MV-4-11 (cell line): ENCODE measurements around the gene TRNP1.

Source experiments
- DNase-seq: peaks from one replicate; lab custom pipeline; 2025; lab: John Stamatoyannopoulos, UW

The TRNP1 gene

GRCh38 chr1:26972821-26973220 lies 20.7 kb upstream of the TRNP1 start:
- no peak for DNase-seq

DNA sequence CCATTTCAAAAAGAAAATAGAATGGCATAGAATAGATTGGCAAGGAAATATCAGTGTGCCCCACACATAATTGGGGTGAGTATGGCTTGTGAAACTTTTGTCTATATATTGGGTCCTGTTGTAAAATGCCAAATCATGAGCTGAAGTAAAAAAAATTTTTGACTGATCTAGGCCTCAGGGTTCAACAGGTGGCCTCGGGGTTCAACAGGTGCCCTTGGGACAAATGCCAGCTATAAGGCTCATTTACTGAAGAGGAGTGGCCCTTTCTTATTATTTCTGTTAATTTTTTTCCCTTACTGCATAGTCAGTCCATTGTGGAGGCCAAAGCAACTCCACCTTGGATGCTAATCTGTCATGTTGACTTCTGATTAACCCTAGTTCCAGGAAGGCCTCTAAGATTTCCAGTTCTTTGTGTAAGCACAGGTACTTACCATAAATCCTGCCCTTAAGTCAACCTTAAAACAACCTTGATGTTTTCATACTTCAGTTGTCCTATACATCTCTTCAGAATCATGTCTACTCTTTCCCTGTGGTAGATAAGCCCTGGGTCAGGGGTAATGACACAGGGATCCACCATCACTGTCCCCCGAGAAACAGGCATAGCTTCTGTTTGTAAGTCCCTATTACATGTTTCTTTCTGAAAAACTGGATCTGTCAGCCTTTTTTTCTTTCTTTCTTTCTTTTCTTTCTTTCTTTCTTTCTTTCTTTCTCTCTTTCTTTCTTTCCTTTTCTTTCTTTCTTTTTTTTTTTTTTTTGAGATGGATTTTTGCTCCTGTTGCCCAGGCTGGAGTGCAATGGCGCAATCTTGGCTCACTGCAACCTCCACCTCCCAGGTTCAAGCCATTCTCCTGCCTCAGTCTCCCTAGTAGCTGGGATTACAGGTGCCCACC lies 16.6 kb upstream of the TRNP1 start:
- no peak for DNase-seq

- no peak for DNase-seq
These were observed 14.6 kb upstream of the TRNP1 start for GRCh38 chr1:26978901-26979300.

DNA sequence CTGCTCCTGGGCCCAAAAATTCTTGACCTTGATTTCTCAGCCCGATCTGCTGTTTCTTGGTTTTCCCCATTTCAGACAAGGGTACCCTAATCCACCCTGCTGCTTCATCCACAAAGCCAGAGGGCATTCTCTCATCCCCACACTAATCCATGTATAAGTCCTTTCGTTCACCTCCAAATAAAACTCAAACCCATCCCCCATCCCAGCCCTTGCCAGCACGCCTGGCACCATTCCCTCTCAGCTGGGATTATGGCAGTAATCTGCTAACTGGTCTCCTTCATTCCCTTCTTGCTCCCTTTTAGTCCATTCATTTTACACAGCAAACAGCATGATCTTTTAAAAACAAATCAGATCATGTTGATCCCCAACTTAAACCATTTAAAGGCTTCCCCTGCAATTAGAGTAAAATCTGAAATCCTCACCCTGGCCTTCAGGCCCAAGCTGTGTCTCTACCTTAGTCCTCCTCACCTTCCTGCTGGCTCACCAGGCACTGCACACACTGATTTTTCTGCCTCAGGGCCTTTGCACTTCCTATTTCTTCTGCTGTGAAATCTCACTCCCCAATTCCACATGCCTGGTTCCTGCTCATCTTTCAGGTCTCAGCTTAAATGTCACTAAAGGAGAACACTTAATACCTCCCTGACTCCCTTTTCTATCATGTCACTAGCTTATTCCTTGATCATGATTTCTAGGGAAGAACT lies 12.2 kb upstream of the TRNP1 start:
- no peak for DNase-seq

DNA sequence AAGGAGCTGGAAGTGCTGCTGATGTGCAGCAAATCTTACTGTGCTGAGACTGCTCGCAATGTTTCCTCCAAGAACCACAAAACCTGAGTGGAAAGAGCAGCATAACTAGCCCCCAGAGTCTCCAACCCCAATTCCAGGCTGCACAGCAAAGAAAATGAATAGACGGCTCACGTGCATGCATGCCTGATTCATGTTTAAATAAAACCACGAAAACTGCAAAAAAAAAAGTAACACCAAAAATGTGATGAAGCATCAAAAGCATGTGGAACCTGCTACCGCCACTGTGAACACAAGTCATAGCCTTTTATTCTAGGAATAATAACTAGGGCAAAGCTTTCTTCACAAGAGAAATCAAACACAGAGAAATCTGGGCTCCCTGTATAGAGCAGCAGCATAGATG lies 9.6 kb upstream of the TRNP1 start:
- no peak for DNase-seq

DNA sequence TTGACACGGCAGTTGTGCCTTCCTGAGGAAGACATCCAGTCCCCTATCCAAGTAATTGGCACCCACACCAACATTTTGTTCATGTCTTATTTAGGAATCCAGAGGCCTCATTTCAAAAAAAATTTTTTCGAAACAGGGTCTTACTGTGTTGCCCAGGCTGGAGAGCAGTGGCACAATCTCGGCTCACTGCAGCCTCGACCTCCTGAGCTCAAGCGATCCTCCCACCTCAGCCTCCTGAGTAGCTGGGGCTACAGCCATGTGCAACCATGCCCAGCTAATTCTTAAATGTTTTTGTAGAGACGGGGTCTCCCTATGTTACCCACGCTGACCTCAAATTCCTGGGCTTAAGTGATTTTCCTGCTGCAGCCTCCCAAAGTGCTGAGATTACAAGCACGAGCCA lies 9.2 kb upstream of the TRNP1 start:
- no peak for DNase-seq

DNA sequence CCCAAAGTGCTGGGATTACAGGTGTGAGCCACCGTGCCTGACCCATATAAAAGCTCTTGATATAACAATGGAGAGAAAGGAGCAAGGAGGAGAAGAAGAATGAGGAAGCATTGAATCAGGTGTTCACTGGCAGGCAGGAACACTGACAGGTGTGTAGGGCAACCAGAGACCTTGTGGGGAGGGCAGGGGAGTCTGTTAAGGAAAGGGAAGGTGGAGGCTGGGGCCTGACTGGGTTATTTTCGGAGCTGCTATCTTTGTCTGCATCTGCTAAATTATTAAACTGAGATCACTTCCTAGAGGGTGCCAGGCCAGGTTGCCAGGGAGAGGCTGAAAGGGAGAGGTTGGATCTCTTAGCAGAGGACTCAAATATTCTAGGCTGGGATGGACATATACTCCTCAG lies 6.8 kb upstream of the TRNP1 start:
- DNase-seq: no peak

DNA sequence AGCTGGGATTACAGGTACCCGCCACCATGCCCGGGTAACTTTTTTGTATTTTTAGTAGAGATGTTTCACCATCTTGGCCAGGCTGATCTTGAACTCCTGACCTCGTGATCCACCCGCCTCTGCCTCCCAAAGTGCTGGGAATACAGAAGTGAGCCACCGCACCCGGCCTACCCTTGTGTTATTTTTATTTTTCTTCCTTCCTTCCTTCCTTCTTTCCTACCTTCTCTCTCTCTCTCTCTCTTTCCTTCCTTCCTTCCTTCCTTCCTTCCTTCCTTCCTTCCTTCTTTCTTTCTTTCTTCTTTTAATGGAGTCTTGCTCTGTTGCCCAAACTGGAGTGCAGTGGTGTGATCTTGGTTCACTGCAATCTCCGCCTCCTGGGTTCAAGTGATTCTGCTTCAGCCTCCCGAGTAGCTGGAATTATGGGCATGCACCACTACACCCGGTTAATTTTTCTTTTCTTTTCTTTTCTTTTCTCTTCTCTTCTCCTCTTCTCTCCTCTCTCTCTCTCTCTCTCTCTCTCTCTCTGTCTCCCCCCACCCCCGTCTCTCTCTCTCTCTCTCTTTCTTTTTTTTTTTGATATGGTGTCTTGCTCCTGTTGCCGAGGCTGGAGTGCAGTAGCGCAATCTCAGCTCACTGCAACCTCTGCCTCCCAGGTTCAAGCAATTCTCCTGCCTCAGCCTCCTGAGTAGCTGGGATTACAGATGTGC lies 3.9 kb upstream of the TRNP1 start:
- DNase-seq: peak; percentile 59

GRCh38 chr1:26991310-26992116 lies 2.0 kb upstream of the TRNP1 start:
- no peak for DNase-seq

GRCh38 chr1:26994020-26994786 lies 711 bp downstream of the TRNP1 start:
- no peak for DNase-seq

GRCh38 chr1:26994787-26995517 lies 1.5 kb downstream of the TRNP1 start:
- no peak for DNase-seq

GRCh38 chr1:26996024-26996423 lies 2.5 kb downstream of the TRNP1 start:
- no peak for DNase-seq

GRCh38 chr1:26996665-26997064 lies 3.2 kb downstream of the TRNP1 start:
- DNase-seq: no peak

DNA sequence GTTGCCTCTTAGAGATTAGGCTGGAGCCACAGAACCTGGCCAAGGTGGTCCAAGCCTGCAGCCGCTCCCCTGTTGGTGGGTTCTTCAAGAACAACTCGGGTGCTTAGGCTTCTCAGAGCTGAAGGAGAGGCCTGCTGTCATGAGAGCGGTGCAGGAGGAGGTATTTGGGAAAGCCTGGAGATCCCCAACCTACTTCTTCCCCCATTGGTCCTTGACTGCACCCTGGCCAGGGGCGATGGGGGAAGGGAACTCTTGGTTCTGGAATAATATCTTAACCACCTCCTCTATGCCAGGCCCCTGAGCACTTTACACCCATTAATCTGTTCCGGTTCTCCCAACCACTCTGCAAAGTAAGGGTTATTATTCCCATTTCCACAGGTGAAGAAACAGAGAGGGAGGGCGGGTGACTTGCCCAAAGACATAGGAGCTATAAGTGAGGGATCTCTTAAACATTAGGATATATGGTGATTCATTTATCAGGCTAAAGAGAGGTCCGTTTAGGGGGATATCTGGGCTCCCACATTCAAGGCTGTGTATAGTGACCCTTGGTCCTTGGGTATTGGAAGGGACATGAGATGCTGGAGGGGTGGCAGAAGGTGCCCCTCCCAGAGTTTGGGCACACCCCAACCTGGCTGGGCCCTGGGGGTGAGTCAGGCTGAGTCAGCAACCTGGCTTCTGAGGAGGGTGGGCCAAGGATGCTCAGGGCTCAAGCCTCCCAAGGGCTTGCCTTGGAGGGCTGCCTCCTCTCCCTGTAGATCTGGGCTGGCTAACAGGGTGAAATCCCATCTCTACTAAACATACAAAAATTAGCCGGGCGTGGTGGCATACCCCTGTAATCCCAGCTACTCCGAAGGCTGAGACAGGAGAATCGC lies 5.2 kb downstream of the TRNP1 start:
- DNase-seq: no peak

- no peak for DNase-seq
These were observed 6.0 kb downstream of the TRNP1 start for GRCh38 chr1:26999440-26999987.

GRCh38 chr1:27000090-27000816 lies 6.8 kb downstream of the TRNP1 start:
- DNase-seq: no peak

DNA sequence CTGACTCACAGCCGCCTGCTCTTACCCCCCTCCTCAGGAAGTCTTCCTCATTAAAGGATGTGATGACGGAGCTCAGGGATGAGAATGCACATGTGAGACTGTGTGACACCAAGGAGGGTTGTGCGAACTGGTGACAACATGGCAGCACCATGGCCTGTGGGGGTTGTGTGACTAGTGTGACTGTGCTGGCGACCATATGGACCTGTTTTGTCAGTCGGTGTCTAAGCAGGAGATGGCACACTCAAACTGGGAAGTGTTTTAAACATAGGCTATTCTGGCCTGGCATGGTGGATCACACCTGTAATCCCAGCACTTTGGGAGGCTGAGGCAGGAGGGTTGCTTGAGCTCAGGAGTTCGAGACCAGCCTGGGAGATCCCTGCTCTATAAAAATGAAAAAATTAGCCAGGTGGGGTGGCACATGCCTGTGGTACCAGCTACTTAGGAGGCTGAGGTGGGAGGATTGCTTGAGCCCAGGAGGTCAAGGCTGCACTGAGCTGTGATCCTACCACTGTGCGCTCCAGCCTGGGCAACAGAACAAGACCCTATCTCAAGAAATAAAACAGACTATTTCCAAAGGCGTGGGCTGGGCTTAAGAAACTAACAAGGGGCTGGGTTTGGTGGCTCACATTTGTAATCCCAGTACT lies 7.4 kb downstream of the TRNP1 start:
- DNase-seq: no peak
